MCF 10A (cell line): ENCODE measurements around the gene CD151. TPM values are rescaled to one million over a fixed set of nuclear protein-coding genes. Genes with fewer than 3 reads are reported as not detected.
A peak's percentile ranks its signal among the peaks of the same experiment; 100 is the strongest.

Experiments
- BruUV-seq: library from RNA; stranded (reverse); fragments of 400-500 nt; replicated peaks from 2 replicates; lab custom pipeline; 2021; lab: Mats Ljungman, UMichigan
- CTCF ChIA-PET: fragments of 300-600 bp; sonication (Branson Sonifier 250); formaldehyde crosslinking; extraction: SDS; loops from one replicate; lab custom pipeline; 2021; ENCODE audit warnings: antibody characterized with exemption, inconsistent platforms; lab: Yijun Ruan, JAX
- POLR2A ChIA-PET: fragments of 300-600, 350-650 bp; sonication (Branson Sonifier 250); formaldehyde crosslinking; extraction: SDS; loops from one replicate; lab custom pipeline; 2020; ENCODE audit warnings: antibody characterized with exemption, inconsistent platforms; lab: Yijun Ruan, JAX
- DNase-seq: peaks from one replicate; pipeline ENCODE4 v3.0.0-alpha.2; 2018; ENCODE audit not compliant: unreplicated experiment
- H3K27ac Mint-ChIP-seq: one replicate; pipeline ENCODE4 v1.8.0; 2022; ENCODE audit warnings: mild to moderate bottlenecking, low read depth, mixed read lengths; ENCODE audit not compliant: unreplicated experiment
- H3K27me3 Mint-ChIP-seq: one replicate; pipeline ENCODE4 v1.8.0; 2022; ENCODE audit warnings: mixed read lengths; ENCODE audit not compliant: insufficient read depth, unreplicated experiment
- H3K36me3 Mint-ChIP-seq: one replicate; pipeline ENCODE4 v1.8.0; 2022; ENCODE audit warnings: mild to moderate bottlenecking, moderate library complexity, mixed read lengths; ENCODE audit not compliant: insufficient read depth, unreplicated experiment
- H3K4me1 Mint-ChIP-seq: one replicate; pipeline ENCODE4 v1.8.0; 2022; ENCODE audit warnings: mixed read lengths; ENCODE audit not compliant: insufficient read depth, unreplicated experiment
- H3K4me3 Mint-ChIP-seq: one replicate; pipeline ENCODE4 v1.8.0; 2022; ENCODE audit warnings: mild to moderate bottlenecking, moderate library complexity, mixed read lengths; ENCODE audit not compliant: unreplicated experiment
- H3K9me3 Mint-ChIP-seq: one replicate; pipeline ENCODE4 v1.8.0; 2022; ENCODE audit warnings: mixed read lengths; ENCODE audit not compliant: unreplicated experiment
- CTCF ChIP-seq: fragments of 200-600 bp; IDR thresholded peaks from one replicate; pipeline ENCODE4 v1.8.0; 2022; ENCODE audit warnings: antibody characterized with exemption, mild to moderate bottlenecking; ENCODE audit not compliant: unreplicated experiment
- intact Hi-C: fragments of 100-400 bp; cut with micrococcal nuclease; formaldehyde crosslinking; loops from 2 replicates; pipeline ENCODE4 v1.14.1; 2022
- total RNA-seq: library from RNA; stranded (reverse); gene quantifications from 2 replicates; pipeline ENCODE4 v1.2.3, GENCODE V29; 2022

Gene CD151
- total RNA-seq, 1 experiment from 2014 or later: 412 TPM

GRCh38 chr11:833849-834311, 1.1 kb downstream of the CD151 start:
- intact Hi-C loops: loop anchor here (1.0 kb wide), 1 partner anchor 15 kb away; no protein-coding TSS in a partner anchor
- Mint-ChIP-seq H3K4me1 (peaks cover 21% of the 10 kb centered on the region), H3K4me3 (peak overlapping the region; percentile 81), H3K36me3 (peaks cover 53% of the 10 kb centered on the region), H3K9me3 (no peaks in the 10 kb centered on the region), H3K27ac (peak overlapping the region; percentile 94), H3K27me3 (no peaks in the 10 kb centered on the region)
- no peak for TF ChIP-seq CTCF
- DNase-seq: peak; percentile 57
- BruUV-seq: no TSS peak
- POLR2A ChIA-PET: interaction anchor here (0.6 to 11.4 kb wide), 22 partner anchors 9 to 300 kb away, joined by 3 to 274 read pairs (median 6); partner anchors contain the start of genes EPS8L2, GATD1, PHRF1 and PIDD1
- CTCF ChIA-PET: interaction anchor here (0.7 to 1.6 kb wide), 3 partner anchors 10 to 86 kb away, joined by 3 to 6 read pairs (median 3); no protein-coding TSS in a partner anchor

- TF ChIP-seq CTCF: no peak
- CTCF ChIA-PET: interaction anchor here (0.8 to 1.6 kb wide), 4 partner anchors 10 to 87 kb away, joined by 3 to 6 read pairs (median 4); no protein-coding TSS in a partner anchor
- H3K27me3 Mint-ChIP-seq: no peaks in the 10 kb centered on the region
- intact Hi-C loops: loop anchor here (1.0 kb wide), 1 partner anchor 15 kb away; no protein-coding TSS in a partner anchor
- H3K4me1 Mint-ChIP-seq: peaks cover 24% of the 10 kb centered on the region
- POLR2A ChIA-PET: interaction anchor here (0.7 to 11.4 kb wide), 21 partner anchors 9 to 301 kb away, joined by 3 to 274 read pairs (median 6); partner anchors contain the start of genes EPS8L2, PHRF1, PIDD1 and PNPLA2
- TSS peak; percentile 59 for BruUV-seq
- DNase-seq: peak; percentile 92
- H3K9me3 Mint-ChIP-seq: no peaks in the 10 kb centered on the region
- H3K36me3 Mint-ChIP-seq: peaks cover 60% of the 10 kb centered on the region
- peak overlapping the region; percentile 81 for H3K4me3 Mint-ChIP-seq
- H3K27ac Mint-ChIP-seq: peak overlapping the region; percentile 94
Observed at GRCh38 chr11:834371-835316, 1.9 kb downstream of the CD151 start.

GRCh38 chr11:836274-836673, 3.5 kb downstream of the CD151 start:
- Mint-ChIP-seq H3K36me3 (peaks cover 77% of the 10 kb centered on the region), H3K4me3 (no peak overlapping the region), H3K27me3 (no peaks in the 10 kb centered on the region), H3K9me3 (no peaks in the 10 kb centered on the region), H3K4me1 (peaks cover 33% of the 10 kb centered on the region), H3K27ac (no peak overlapping the region)
- ChIA-PET POLR2A (interaction anchor here (0.6 to 11.4 kb wide), 5 partner anchors 7 to 1678 kb away, joined by 3 to 274 read pairs (median 3); partner anchors contain the start of gene PNPLA2), CTCF (no interaction called here)
- DNase-seq: no peak
- intact Hi-C loops: no loop called here
- no peak for TF ChIP-seq CTCF
- BruUV-seq: no TSS peak

- Mint-ChIP-seq H3K9me3 (no peaks in the 10 kb centered on the region), H3K36me3 (peaks cover 80% of the 10 kb centered on the region), H3K27ac (no peak overlapping the region), H3K27me3 (no peaks in the 10 kb centered on the region), H3K4me3 (no peak overlapping the region), H3K4me1 (peaks cover 30% of the 10 kb centered on the region)
- no peak for TF ChIP-seq CTCF
- no peak for DNase-seq
- BruUV-seq: no TSS peak
- ChIA-PET CTCF (no interaction called here), POLR2A (interaction anchor here (0.6 to 11.4 kb wide), 6 partner anchors 8 to 1677 kb away, joined by 3 to 274 read pairs (median 3); partner anchors contain the start of gene PNPLA2)
- intact Hi-C loops: no loop called here
Observed at GRCh38 chr11:836700-837099, 3.9 kb downstream of the CD151 start.
